Measurements from ENCODE around the gene HPGDS. TPM values are rescaled to one million over a fixed set of nuclear protein-coding genes. Genes with fewer than 3 reads are reported as not detected.

HPGDS gene
- total RNA-seq, 1 experiment from 2014 or later: not detected

DNA sequence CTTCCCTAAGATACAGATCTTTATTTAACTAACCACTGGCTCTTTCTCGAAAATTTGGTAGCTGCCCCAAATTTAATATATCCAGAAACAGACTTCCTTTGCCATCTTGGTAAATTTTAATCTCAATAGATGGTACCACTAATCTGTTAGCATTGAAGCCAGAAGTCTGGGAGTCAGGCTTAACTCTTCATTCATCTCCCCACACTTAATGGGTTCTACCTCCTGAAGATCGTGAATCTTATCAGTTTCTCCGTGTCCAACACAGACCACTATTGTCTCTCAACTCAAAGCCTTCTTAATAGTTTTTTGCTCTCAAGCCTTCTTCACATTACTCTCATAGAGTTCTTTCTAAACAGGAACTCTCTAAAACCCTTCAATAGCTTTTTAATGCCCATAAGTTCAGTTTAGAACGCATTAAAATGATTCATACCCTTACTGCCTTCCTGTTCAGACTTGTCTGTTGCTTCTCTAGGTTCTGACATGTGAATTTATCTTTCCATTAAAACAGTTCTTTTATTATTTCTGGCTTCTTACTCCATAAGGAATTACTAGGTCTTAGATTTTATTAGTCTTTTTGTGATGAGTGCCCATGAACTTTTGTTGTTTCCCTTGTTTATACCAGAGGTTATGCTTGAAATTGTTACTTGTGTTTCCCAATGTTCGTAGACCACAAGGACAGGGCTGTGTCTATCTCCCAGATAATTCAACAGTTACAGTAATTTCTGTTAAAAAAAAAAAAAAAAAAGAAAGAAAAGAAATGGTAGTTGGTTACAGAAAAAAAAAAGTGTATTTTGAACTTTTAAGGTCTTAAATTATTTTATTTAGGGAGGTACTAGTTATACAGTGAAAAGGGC, 80.2 kb downstream of the HPGDS start:
- Histone ChIP-seq H3F3A (ENCODE audit: low read length, unreplicated experiment) (no peaks in the 10 kb centered on the region), H3K9me3 (ENCODE audit: low read length) (no peaks in the 10 kb centered on the region), H3K4me3 (ENCODE audit: low read length) (no peak overlapping the region), H3K4me2 (ENCODE audit: low read length) (no peak overlapping the region), H3K9ac (ENCODE audit: low read length) (no peak overlapping the region), H4K20me1 (ENCODE audit: low read length) (no peaks in the 10 kb centered on the region), H2AFZ (ENCODE audit: low read length) (no peak overlapping the region), H3K9me2 (replicated peaks; ENCODE audit: low read length) (no peaks in the 10 kb centered on the region), H3K79me2 (ENCODE audit: low read length) (no peaks in the 10 kb centered on the region), H3K4me1 (ENCODE audit: insufficient read depth, low read length) (no peaks in the 10 kb centered on the region), H3K27me3 (ENCODE audit: low read length) (no peaks in the 10 kb centered on the region), H3K27ac (ENCODE audit: low read length) (no peak overlapping the region), H3K36me3 (ENCODE audit: low read depth, low read length) (0 out of 2 replicates have a peak, but pooled peaks cover 8% of the 10 kb centered on the region)
- DNase-seq: no peak
- POLR2A ChIA-PET (ENCODE audit: unreplicated experiment): interaction anchor here (0.6 kb wide), 1 partner anchor 136 kb away, joined by 4 read pairs; no protein-coding TSS in a partner anchor
- CTCF ChIA-PET: no interaction called here
- intact Hi-C loops (cut with micrococcal nuclease): no loop called here
- TF ChIP-seq, protein P1, sequence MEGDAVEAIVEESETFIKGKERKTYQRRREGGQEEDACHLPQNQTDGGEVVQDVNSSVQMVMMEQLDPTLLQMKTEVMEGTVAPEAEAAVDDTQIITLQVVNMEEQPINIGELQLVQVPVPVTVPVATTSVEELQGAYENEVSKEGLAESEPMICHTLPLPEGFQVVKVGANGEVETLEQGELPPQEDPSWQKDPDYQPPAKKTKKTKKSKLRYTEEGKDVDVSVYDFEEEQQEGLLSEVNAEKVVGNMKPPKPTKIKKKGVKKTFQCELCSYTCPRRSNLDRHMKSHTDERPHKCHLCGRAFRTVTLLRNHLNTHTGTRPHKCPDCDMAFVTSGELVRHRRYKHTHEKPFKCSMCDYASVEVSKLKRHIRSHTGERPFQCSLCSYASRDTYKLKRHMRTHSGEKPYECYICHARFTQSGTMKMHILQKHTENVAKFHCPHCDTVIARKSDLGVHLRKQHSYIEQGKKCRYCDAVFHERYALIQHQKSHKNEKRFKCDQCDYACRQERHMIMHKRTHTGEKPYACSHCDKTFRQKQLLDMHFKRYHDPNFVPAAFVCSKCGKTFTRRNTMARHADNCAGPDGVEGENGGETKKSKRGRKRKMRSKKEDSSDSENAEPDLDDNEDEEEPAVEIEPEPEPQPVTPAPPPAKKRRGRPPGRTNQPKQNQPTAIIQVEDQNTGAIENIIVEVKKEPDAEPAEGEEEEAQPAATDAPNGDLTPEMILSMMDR (conservative IDR thresholded peaks at IDR 0.05; ENCODE audit: low read depth, low read length): no peak
- no peak for TF ChIP-seq EZH2 (IDR thresholded peaks at IDR 0.05; ENCODE audit: low read length, unreplicated experiment)
- no peak for TF ChIP-seq EZH2phosphoT487 (IDR thresholded peaks at IDR 0.05; ENCODE audit: borderline replicate concordance, low read length)
- no TSS peak for BruUV-seq (replicated peaks)
- ATAC-seq: no peak

DNA sequence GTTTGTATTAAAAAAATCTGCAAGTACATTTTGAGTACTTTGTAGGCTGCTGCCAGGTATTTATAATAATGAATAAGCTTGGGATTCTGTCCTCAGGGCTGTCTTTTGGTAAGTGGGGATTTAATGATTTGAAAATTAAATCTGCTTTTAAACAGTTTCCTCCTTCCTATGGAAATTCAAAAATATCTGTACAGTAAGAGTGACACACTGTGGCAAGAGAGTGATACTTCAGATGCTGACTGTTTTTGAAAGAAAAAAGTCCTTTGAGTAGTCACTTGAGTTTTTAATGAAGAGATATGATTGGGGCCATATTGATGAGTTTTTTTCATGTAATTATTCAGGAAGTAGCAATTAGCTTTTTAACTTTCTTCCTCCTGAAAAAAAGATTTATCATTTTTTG, 85.8 kb downstream of the HPGDS start:
- no peak for TF ChIP-seq EZH2phosphoT487 (IDR thresholded peaks at IDR 0.05; ENCODE audit: borderline replicate concordance, low read length)
- TF ChIP-seq, protein P1 (conservative IDR thresholded peaks at IDR 0.05; ENCODE audit: low read depth, low read length): peak; percentile 52; the same call in 1 of the 2 replicates
- Histone ChIP-seq H3K4me1 (ENCODE audit: insufficient read depth, low read length) (no peaks in the 10 kb centered on the region), H3K36me3 (ENCODE audit: low read depth, low read length) (peaks cover 12% of the 10 kb centered on the region; the same call in 1 of the 2 replicates), H2AFZ (ENCODE audit: low read length) (no peak overlapping the region), H3K9me3 (ENCODE audit: low read length) (no peaks in the 10 kb centered on the region), H3K4me3 (ENCODE audit: low read length) (no peak overlapping the region), H3K79me2 (ENCODE audit: low read length) (no peaks in the 10 kb centered on the region), H3K4me2 (ENCODE audit: low read length) (no peak overlapping the region), H4K20me1 (ENCODE audit: low read length) (no peaks in the 10 kb centered on the region), H3K9ac (ENCODE audit: low read length) (no peak overlapping the region), H3K27me3 (ENCODE audit: low read length) (no peaks in the 10 kb centered on the region), H3K27ac (ENCODE audit: low read length) (no peak overlapping the region), H3K9me2 (replicated peaks; ENCODE audit: low read length) (no peaks in the 10 kb centered on the region), H3F3A (ENCODE audit: low read length, unreplicated experiment) (no peaks in the 10 kb centered on the region)
- ChIA-PET POLR2A (ENCODE audit: unreplicated experiment) (no interaction called here), CTCF (no interaction called here)
- ATAC-seq: no peak
- DNase-seq: peak; percentile 30
- BruUV-seq (replicated peaks): no TSS peak
- intact Hi-C loops (cut with micrococcal nuclease): loop anchor here (5.0 to 10.0 kb wide), 3 partner anchors 132 to 462 kb away; no protein-coding TSS in a partner anchor
